ENCODE measurements around the gene GLDC. TPM values are rescaled to one million over a fixed set of nuclear protein-coding genes. Genes with fewer than 3 reads are reported as not detected.

GLDC gene
- total RNA-seq, 6 donors from 2014 or later: 0.60 to 3.1 (median 1.1) TPM; not detected in 2

DNA sequence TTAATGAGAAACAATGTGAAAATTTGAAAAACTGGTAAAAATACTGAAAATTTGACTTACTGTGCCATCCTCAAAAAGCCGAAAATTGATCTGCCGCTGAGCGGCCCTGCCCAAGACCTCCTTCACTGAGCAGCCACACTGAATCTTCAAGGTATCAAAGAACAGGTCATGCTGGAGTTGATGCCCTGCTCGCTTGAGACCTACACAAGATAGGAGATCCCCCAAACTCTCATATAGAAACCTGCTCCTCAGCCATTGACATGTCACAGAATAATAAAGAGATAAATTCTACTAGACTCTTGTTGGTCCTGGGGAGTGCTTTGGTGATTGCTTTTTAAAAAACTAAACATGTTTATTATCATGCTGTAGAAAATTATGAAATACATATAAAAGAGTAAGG is 52.7 kb downstream of the GLDC start:
- 91 to 93% methylated on average over 4 of the region's 4 CpGs for WGBS, 2 donors

DNA sequence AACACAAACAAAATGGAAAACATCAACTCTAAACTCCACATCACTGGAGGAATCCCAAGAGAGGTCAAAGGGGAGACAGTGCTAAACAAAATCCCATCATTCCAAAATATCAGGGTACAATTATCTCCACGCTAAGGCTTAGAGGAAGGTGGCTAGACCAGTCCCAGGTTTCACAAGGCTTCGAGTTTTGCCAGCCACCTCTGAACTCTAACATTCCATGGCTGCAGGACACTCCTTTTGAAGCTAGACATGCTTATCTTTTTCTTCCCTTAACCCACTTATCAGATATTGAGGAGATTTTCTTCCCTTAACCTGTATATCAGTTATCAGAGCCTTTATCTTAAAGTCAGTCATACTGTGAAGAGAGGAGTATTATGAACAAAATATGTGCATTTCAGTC is 53.3 kb downstream of the GLDC start:
- Histone ChIP-seq H3K9me3 (no peaks in the 10 kb centered on the region), H3K4me3 (no peak overlapping the region), H3K36me3 (no peaks in the 10 kb centered on the region), H3K27me3 (no peaks in the 10 kb centered on the region), H3K27ac (no peak overlapping the region), H3K4me1 (no peaks in the 10 kb centered on the region)
- TF ChIP-seq POLR2A (IDR thresholded peaks at IDR 0.05) (no peak), POLR2AphosphoS5 (IDR thresholded peaks at IDR 0.05) (no peak), EP300 (IDR thresholded peaks at IDR 0.05) (no peak)
- TF ChIP-seq, protein P1, sequence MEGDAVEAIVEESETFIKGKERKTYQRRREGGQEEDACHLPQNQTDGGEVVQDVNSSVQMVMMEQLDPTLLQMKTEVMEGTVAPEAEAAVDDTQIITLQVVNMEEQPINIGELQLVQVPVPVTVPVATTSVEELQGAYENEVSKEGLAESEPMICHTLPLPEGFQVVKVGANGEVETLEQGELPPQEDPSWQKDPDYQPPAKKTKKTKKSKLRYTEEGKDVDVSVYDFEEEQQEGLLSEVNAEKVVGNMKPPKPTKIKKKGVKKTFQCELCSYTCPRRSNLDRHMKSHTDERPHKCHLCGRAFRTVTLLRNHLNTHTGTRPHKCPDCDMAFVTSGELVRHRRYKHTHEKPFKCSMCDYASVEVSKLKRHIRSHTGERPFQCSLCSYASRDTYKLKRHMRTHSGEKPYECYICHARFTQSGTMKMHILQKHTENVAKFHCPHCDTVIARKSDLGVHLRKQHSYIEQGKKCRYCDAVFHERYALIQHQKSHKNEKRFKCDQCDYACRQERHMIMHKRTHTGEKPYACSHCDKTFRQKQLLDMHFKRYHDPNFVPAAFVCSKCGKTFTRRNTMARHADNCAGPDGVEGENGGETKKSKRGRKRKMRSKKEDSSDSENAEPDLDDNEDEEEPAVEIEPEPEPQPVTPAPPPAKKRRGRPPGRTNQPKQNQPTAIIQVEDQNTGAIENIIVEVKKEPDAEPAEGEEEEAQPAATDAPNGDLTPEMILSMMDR (IDR thresholded peaks at IDR 0.05): no peak
- 33 to 46% methylated on average over 2 of the region's 2 CpGs for WGBS, 2 donors
- no peak for ATAC-seq (ENCODE audit: low FRiP score in 2 of 2)
- DNase-seq: no peak

More for the DNA sequence above, 52.7 kb downstream of the GLDC start:
- Histone ChIP-seq H3K36me3 (no peaks in the 10 kb centered on the region), H3K9me3 (no peaks in the 10 kb centered on the region), H3K4me3 (no peak overlapping the region), H3K27me3 (no peaks in the 10 kb centered on the region), H3K27ac (no peak overlapping the region), H3K4me1 (no peaks in the 10 kb centered on the region)
- DNase-seq (no peak), ATAC-seq (ENCODE audit: low FRiP score in 2 of 2) (no peak)
- TF ChIP-seq POLR2A (IDR thresholded peaks at IDR 0.05): no peak
- no peak for TF ChIP-seq POLR2AphosphoS5 (IDR thresholded peaks at IDR 0.05)
- no peak for TF ChIP-seq EP300 (IDR thresholded peaks at IDR 0.05)
- TF ChIP-seq, protein P1 (IDR thresholded peaks at IDR 0.05): no peak

GRCh38 chr9:6590772-6591384 is 54.7 kb downstream of the GLDC start:
- DNase-seq (no peak), ATAC-seq (ENCODE audit: low FRiP score in 2 of 2) (no peak)
- Histone ChIP-seq H3K9me3 (no peaks in the 10 kb centered on the region), H3K4me3 (no peak overlapping the region), H3K27ac (no peak overlapping the region), H3K36me3 (no peaks in the 10 kb centered on the region), H3K27me3 (no peaks in the 10 kb centered on the region), H3K4me1 (no peaks in the 10 kb centered on the region)
- TF ChIP-seq POLR2A (IDR thresholded peaks at IDR 0.05) (no peak), POLR2AphosphoS5 (IDR thresholded peaks at IDR 0.05) (no peak), EP300 (IDR thresholded peaks at IDR 0.05) (no peak)
- TF ChIP-seq, protein P1 (IDR thresholded peaks at IDR 0.05): no peak
- WGBS, 2 donors: 50 to 53% methylated on average over 2 of the region's 2 CpGs

DNA sequence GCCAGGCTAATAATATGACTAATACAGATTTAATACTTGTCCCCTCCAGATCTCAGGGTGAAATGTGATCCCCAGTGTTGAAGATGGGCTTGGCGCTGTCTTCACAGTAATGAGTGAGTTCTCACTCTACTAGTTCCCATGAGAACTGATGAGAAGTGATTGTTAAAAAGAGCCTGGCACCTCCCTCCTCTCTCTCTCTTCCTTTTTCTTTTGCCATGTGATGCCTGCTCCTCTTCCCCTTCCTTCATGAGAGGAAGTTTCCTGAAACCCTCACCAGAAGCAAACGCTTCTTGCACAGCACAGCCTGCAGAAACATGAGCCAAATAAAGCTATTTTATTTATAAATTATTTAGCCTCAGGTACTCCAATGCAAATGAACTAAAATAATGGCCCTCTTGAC is 55.2 kb downstream of the GLDC start:
- WGBS, 2 donors: 40 to 51% methylated on average over 2 of the region's 2 CpGs
- no peaks in the 10 kb centered on the region for H3K27me3 ChIP-seq
- H3K36me3 ChIP-seq: no peaks in the 10 kb centered on the region
- DNase-seq (no peak), ATAC-seq (ENCODE audit: low FRiP score in 2 of 2) (peak in 1 of 2 donors; percentile 34)
- H3K4me3 ChIP-seq: no peak overlapping the region
- H3K9me3 ChIP-seq: no peaks in the 10 kb centered on the region
- no peaks in the 10 kb centered on the region for H3K4me1 ChIP-seq
- no peak overlapping the region for H3K27ac ChIP-seq
- no peak for TF ChIP-seq EP300 (IDR thresholded peaks at IDR 0.05)
- TF ChIP-seq POLR2AphosphoS5 (IDR thresholded peaks at IDR 0.05): no peak
- TF ChIP-seq, protein P1 (IDR thresholded peaks at IDR 0.05): no peak
- no peak for TF ChIP-seq POLR2A (IDR thresholded peaks at IDR 0.05)

Data from upper lobe of left lung (tissue), 6 donors.